Activated CD4-positive, alpha-beta T cell treated with anti-CD3 and anti-CD28 coated beads, Interleukin-2, amount 10 ng/mL, durations not matched to agents 7 days and 5 days (primary cell): Measurements from ENCODE around the gene APBB2. TPM values are rescaled to one million over a fixed set of nuclear protein-coding genes. Genes with fewer than 3 reads are reported as not detected.

Source experiments
- CTCF ChIA-PET: fragments of 350-600 bp; sonication (Branson Sonifier 250); formaldehyde crosslinking; loops from one replicate; lab custom pipeline; 2021; ENCODE audit warnings: antibody characterized with exemption; lab: Charles Lee
- POLR2A ChIA-PET: fragments of 350-600 bp; sonication (Branson Sonifier 250); formaldehyde crosslinking; loops from one replicate; lab custom pipeline; 2021; ENCODE audit warnings: antibody characterized with exemption; lab: Charles Lee
- DNase-seq: peaks from one replicate; pipeline ENCODE4 v3.0.0-alpha.2; 2020
- H3K27ac Mint-ChIP-seq: one replicate; pipeline ENCODE4 v1.8.0; 2021; ENCODE audit warnings: mild to moderate bottlenecking, moderate library complexity, mixed read lengths
- H3K27me3 Mint-ChIP-seq: one replicate; pipeline ENCODE4 v1.8.0; 2021; ENCODE audit warnings: mixed read lengths
- H3K36me3 Mint-ChIP-seq: one replicate; pipeline ENCODE4 v1.8.0; 2021; ENCODE audit warnings: low read depth, mixed read lengths
- H3K4me1 Mint-ChIP-seq: one replicate; pipeline ENCODE4 v1.8.0; 2021; ENCODE audit warnings: mixed read lengths
- H3K4me3 Mint-ChIP-seq: one replicate; pipeline ENCODE4 v1.8.0; 2021; ENCODE audit warnings: mild to moderate bottlenecking, moderate library complexity, mixed read lengths
- H3K9me3 Mint-ChIP-seq: one replicate; pipeline ENCODE4 v1.8.0; 2021; ENCODE audit warnings: mixed read lengths
- total RNA-seq, 2 experiments: library from RNA; stranded (reverse); gene quantifications; one replicate each; pipeline ENCODE4 v1.2.3, GENCODE V29; 2021

APBB2 gene
- total RNA-seq, 2 experiments from 2014 or later = 0.45 to 0.62 TPM

GRCh38 chr4:40812386-40812785 is 402.0 kb downstream of the APBB2 start:
- no peaks in the 10 kb centered on the region for H3K36me3 Mint-ChIP-seq
- CTCF ChIA-PET = interaction anchor here (0.5 kb wide), 1 partner anchor 353 kb away, joined by 3 read pairs; no protein-coding TSS in a partner anchor

GRCh38 chr4:40811956-40812355 is 402.4 kb downstream of the APBB2 start:
- H3K4me3 Mint-ChIP-seq = no peak overlapping the region
- peaks cover 5% of the 10 kb centered on the region for H3K27me3 Mint-ChIP-seq
- DNase-seq = no peak

More at GRCh38 chr4:40812386-40812785, 402.0 kb downstream of the APBB2 start:
- POLR2A ChIA-PET = no interaction called here
- Mint-ChIP-seq H3K9me3 (no peaks in the 10 kb centered on the region), H3K4me3 (no peak overlapping the region), H3K27ac (no peak overlapping the region), H3K27me3 (peaks cover 5% of the 10 kb centered on the region), H3K4me1 (no peaks in the 10 kb centered on the region)
- no peak for DNase-seq

GRCh38 chr4:40808926-40809457 is 405.4 kb downstream of the APBB2 start:
- Mint-ChIP-seq H3K27ac (no peak overlapping the region), H3K9me3 (no peaks in the 10 kb centered on the region), H3K4me3 (no peak overlapping the region), H3K36me3 (no peaks in the 10 kb centered on the region), H3K27me3 (peaks cover 5% of the 10 kb centered on the region), H3K4me1 (no peaks in the 10 kb centered on the region)
- DNase-seq = no peak
- ChIA-PET POLR2A (no interaction called here), CTCF (interaction anchor here (1.2 kb wide), 1 partner anchor 26 kb away, joined by 4 read pairs; no protein-coding TSS in a partner anchor)

More at GRCh38 chr4:40811956-40812355, 402.4 kb downstream of the APBB2 start:
- ChIA-PET POLR2A (no interaction called here), CTCF (no interaction called here)
- Mint-ChIP-seq H3K27ac (no peak overlapping the region), H3K4me1 (no peaks in the 10 kb centered on the region), H3K9me3 (no peaks in the 10 kb centered on the region), H3K36me3 (no peaks in the 10 kb centered on the region)

- CTCF ChIA-PET = interaction anchor here (0.7 kb wide), 1 partner anchor 1249 kb away, joined by 3 read pairs; no protein-coding TSS in a partner anchor
- no peak overlapping the region for H3K4me3 Mint-ChIP-seq
These were observed 409.7 kb downstream of the APBB2 start for GRCh38 chr4:40804598-40804997.

GRCh38 chr4:40800064-40800463 is 414.3 kb downstream of the APBB2 start:
- no peak for DNase-seq
- Mint-ChIP-seq H3K27ac (no peak overlapping the region), H3K4me1 (no peaks in the 10 kb centered on the region), H3K27me3 (peaks cover 4% of the 10 kb centered on the region), H3K9me3 (no peaks in the 10 kb centered on the region), H3K4me3 (no peak overlapping the region), H3K36me3 (no peaks in the 10 kb centered on the region)
- POLR2A ChIA-PET = no interaction called here
- CTCF ChIA-PET = no interaction called here

More at GRCh38 chr4:40804598-40804997, 409.7 kb downstream of the APBB2 start:
- Mint-ChIP-seq H3K27me3 (peaks cover 4% of the 10 kb centered on the region), H3K27ac (no peak overlapping the region), H3K4me1 (no peaks in the 10 kb centered on the region), H3K36me3 (no peaks in the 10 kb centered on the region), H3K9me3 (no peaks in the 10 kb centered on the region)
- POLR2A ChIA-PET = no interaction called here
- DNase-seq = no peak

GRCh38 chr4:40789771-40790170 is 424.6 kb downstream of the APBB2 start:
- Mint-ChIP-seq H3K9me3 (no peaks in the 10 kb centered on the region), H3K4me3 (no peak overlapping the region), H3K27ac (no peak overlapping the region), H3K4me1 (no peaks in the 10 kb centered on the region), H3K36me3 (no peaks in the 10 kb centered on the region), H3K27me3 (peaks cover 15% of the 10 kb centered on the region)
- ChIA-PET POLR2A (no interaction called here), CTCF (interaction anchor here (0.7 to 1.4 kb wide), 2 partner anchors 9 to 83 kb away, joined by 3 read pairs; no protein-coding TSS in a partner anchor)
- no peak for DNase-seq

GRCh38 chr4:40789031-40789430 is 425.3 kb downstream of the APBB2 start:
- Mint-ChIP-seq H3K36me3 (no peaks in the 10 kb centered on the region), H3K4me1 (no peaks in the 10 kb centered on the region), H3K27ac (no peak overlapping the region), H3K9me3 (no peaks in the 10 kb centered on the region), H3K27me3 (peaks cover 22% of the 10 kb centered on the region), H3K4me3 (no peak overlapping the region)
- DNase-seq = no peak
- ChIA-PET POLR2A (no interaction called here), CTCF (no interaction called here)

- Mint-ChIP-seq H3K27me3 (peaks cover 24% of the 10 kb centered on the region), H3K4me1 (no peaks in the 10 kb centered on the region), H3K9me3 (no peaks in the 10 kb centered on the region), H3K4me3 (no peak overlapping the region), H3K36me3 (no peaks in the 10 kb centered on the region), H3K27ac (no peak overlapping the region)
- ChIA-PET CTCF (no interaction called here), POLR2A (no interaction called here)
- DNase-seq = no peak
These were observed 426.0 kb downstream of the APBB2 start for GRCh38 chr4:40788331-40788730.

- H3K9me3 Mint-ChIP-seq = no peaks in the 10 kb centered on the region
- CTCF ChIA-PET = no interaction called here
- POLR2A ChIA-PET = no interaction called here
- H3K4me1 Mint-ChIP-seq = no peaks in the 10 kb centered on the region
- no peak overlapping the region for H3K27ac Mint-ChIP-seq
- H3K27me3 Mint-ChIP-seq = peaks cover 28% of the 10 kb centered on the region
- no peak for DNase-seq
- H3K4me3 Mint-ChIP-seq = no peak overlapping the region
- H3K36me3 Mint-ChIP-seq = no peaks in the 10 kb centered on the region
These were observed 428.6 kb downstream of the APBB2 start for GRCh38 chr4:40785727-40786126.

GRCh38 chr4:40782876-40783275 is 431.5 kb downstream of the APBB2 start:
- CTCF ChIA-PET = interaction anchor here (1.6 kb wide), 1 partner anchor 26 kb away, joined by 4 read pairs; no protein-coding TSS in a partner anchor
- no peaks in the 10 kb centered on the region for H3K36me3 Mint-ChIP-seq
- POLR2A ChIA-PET = interaction anchor here (0.6 to 0.7 kb wide), 2 partner anchors 64 to 1227 kb away, joined by 3 read pairs; no protein-coding TSS in a partner anchor
- H3K27me3 Mint-ChIP-seq = peaks cover 19% of the 10 kb centered on the region
- no peak for DNase-seq
- H3K4me1 Mint-ChIP-seq = no peaks in the 10 kb centered on the region
- no peak overlapping the region for H3K27ac Mint-ChIP-seq
- peaks cover 2% of the 10 kb centered on the region for H3K9me3 Mint-ChIP-seq
- H3K4me3 Mint-ChIP-seq = no peak overlapping the region

- no peak for DNase-seq
- H3K4me3 Mint-ChIP-seq = no peak overlapping the region
- CTCF ChIA-PET = no interaction called here
These were observed 436.3 kb downstream of the APBB2 start for GRCh38 chr4:40778090-40778489.

GRCh38 chr4:40769266-40769665 is 445.1 kb downstream of the APBB2 start:
- no peak for DNase-seq
- Mint-ChIP-seq H3K4me1 (no peaks in the 10 kb centered on the region), H3K27ac (no peak overlapping the region), H3K4me3 (no peak overlapping the region), H3K27me3 (peaks cover 9% of the 10 kb centered on the region), H3K36me3 (peaks cover 3% of the 10 kb centered on the region), H3K9me3 (no peaks in the 10 kb centered on the region)
- CTCF ChIA-PET = no interaction called here
- POLR2A ChIA-PET = no interaction called here

More at GRCh38 chr4:40778090-40778489, 436.3 kb downstream of the APBB2 start:
- peaks cover 3% of the 10 kb centered on the region for H3K9me3 Mint-ChIP-seq
- H3K27ac Mint-ChIP-seq = no peak overlapping the region
- H3K4me1 Mint-ChIP-seq = no peaks in the 10 kb centered on the region
- POLR2A ChIA-PET = no interaction called here
- H3K36me3 Mint-ChIP-seq = no peaks in the 10 kb centered on the region
- H3K27me3 Mint-ChIP-seq = peaks cover 8% of the 10 kb centered on the region

GRCh38 chr4:40763228-40763716 is 451.1 kb downstream of the APBB2 start:
- H3K27me3 Mint-ChIP-seq = peaks cover 5% of the 10 kb centered on the region
- no peak overlapping the region for H3K4me3 Mint-ChIP-seq
- H3K9me3 Mint-ChIP-seq = no peaks in the 10 kb centered on the region
- peaks cover 3% of the 10 kb centered on the region for H3K36me3 Mint-ChIP-seq
- H3K4me1 Mint-ChIP-seq = peaks cover 11% of the 10 kb centered on the region
- DNase-seq = peak; percentile 42
- H3K27ac Mint-ChIP-seq = no peak overlapping the region
- ChIA-PET CTCF (interaction anchor here (0.6 to 1.0 kb wide), 2 partner anchors 35 to 39 kb away, joined by 3 to 4 read pairs; no protein-coding TSS in a partner anchor), POLR2A (no interaction called here)
